DLD1 (cell line): ENCODE measurements around the gene PLBD2.
"Not testable (repeated sequence)": the region's sequence is repeated elsewhere in the genome, so short reads cannot be mapped to it uniquely, and the experiment has no call there.

ENCODE experiments used
- in situ Hi-C: cut with HindIII; loops from 2 replicates; pipeline ENCODE4 v1.10.0; 2017; ENCODE audit warnings: low sequenced_read_pairs

Gene PLBD2

DNA sequence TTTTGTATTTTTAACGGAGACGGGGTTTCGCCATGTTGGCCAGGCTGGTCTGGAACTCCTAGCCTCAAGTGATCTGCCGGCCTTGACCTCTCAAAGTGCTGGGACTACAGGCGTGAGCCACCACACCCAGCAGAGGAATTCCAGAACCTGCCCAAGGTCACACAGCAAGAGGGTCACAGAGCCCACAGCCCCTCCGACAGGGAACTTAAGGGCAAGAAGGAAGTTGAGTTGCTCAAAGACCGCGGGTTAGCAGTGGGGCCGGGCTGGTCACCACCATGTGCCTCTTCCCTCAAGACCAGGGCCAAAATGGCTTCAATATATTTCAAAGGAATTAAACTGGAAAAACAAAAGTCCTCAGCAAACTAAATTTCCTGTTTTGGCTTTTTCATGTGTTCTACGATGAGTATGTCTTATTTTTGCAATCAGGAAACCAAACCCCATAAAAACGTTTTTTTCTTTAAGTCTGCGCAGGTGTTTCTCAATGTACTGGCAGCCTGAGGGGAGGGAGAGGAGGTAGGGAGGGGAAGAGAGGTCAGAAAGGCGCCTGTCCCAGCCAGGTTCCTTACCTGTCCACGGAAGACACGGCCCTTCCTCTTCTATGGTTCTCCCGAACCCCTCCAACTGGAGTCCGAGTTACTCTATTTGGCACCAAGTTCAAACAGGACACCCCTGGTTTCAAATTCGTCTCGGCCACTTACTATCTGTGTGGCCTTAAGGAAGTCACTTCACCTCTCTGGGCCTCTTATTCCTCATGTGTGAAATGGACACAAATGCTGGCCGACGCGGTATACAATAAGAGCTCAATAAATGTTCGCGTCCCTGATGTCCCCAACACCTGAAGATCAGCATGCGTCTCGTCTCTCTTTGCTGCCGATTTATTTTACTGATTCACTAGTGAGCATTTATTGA, 24.3 kb upstream of the PLBD2 start:
- in situ Hi-C loops, result no loop called here

DNA sequence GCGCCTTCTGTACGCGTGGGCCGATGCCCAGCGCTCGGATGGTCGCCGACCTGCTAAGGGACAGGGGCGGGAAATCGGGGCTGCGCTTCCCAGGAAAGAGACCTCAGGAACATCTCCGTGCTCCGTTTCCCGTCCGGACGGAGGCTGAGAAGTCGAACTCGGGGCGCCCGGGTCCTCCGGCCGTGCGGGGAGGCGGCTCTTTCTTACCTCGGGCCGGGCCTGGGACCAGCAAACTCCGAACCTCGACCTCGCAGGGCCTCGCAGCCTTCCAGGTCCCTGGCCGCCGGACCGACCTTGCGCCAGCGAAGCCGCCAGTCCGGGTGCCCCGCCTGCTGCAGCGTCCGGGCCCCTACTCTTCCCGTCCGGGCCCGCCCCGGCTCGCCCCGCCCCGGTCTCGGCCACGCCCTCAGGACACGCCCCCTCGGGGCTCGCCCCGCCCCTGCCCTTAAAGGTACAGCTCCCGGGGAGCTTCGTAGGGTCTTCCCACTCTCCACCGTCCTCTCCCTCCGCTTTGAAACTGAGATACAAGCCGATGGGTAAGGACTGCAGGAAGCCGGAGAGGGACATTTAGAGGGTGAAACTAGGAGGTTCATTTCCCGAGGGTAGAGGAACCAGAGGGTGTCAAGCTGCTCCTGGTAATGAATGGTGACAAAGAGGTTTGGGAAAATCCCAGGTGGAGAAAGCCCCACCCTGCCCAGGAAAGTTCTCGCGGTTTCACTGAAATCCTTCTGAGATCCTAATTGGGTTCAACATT, 23.4 kb upstream of the PLBD2 start, which contains the start of gene SLC8B1:
TSS of gene SLC8B1 (minus strand) at position 324 of the 754 bp plus-strand sequence. CDS start 2,231 bp downstream, outside the sequence.
- in situ Hi-C loops, result no loop called here

DNA sequence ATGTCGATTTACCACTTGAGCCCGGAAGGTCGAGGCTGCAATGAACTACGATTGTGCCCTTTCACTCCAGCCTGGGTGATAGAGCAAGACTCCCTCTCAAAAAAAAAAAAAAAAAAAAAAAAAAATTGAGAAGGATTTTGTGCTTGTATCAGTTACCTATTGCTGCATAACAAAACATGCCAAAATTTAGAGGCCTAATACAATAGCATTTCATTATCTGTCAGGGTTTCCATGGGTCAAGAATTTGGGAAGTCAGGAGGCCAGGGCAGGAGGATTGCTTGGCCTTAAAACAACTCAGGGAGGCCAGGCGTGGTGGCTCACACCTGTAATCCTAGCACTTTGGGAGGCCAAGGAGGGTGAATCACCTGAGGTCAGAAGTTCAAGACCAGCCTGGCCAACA, 18.8 kb upstream of the PLBD2 start:
- in situ Hi-C loops, result no loop called here

DNA sequence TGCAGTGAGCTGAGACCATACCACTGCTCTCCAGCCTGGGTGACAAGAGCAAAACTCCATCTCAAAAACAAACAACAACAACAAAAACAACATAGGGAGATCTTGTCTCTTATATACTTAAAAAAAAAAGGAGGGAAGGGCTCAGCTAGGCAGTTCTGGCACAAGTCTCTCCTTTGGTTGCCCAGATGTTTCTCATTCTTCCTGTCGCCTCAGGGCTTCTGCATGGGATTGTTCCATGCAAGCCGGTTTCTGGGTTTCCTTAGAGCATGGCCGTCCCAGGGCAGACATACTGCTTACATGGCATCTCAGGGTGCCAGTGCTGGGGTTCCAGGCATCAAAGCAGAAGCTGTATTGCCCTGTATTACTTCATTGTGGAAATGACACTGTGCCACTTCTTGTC, 18.3 kb upstream of the PLBD2 start:
- in situ Hi-C loops, result no loop called here

GRCh38 chr12:113341535-113341934, 16.9 kb upstream of the PLBD2 start:
- in situ Hi-C loops, result no loop called here

GRCh38 chr12:113345318-113345717, 13.1 kb upstream of the PLBD2 start:
- in situ Hi-C loops, result no loop called here

GRCh38 chr12:113346353-113346752, 12.0 kb upstream of the PLBD2 start:
- in situ Hi-C loops, result no loop called here

DNA sequence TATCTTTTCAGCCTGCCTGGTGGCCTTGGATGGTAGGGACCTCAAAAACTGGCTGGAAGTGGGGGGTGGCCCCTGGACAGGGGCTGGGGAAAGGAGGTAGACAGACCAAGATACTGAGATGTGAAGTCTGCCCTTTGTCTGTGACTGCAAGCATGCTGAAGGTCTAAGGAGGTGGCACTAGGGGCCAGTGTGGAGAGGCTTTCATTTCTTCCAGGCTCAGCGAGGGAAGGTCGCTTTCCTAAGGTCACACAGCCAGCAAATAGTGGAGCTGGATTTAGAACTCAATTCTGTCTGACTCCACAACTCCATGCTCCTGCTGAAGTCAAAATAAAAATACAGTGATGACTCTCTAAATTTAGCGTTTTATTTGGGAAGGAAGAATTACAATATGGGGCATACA, 11.3 kb upstream of the PLBD2 start:
- in situ Hi-C loops, result no loop called here

DNA sequence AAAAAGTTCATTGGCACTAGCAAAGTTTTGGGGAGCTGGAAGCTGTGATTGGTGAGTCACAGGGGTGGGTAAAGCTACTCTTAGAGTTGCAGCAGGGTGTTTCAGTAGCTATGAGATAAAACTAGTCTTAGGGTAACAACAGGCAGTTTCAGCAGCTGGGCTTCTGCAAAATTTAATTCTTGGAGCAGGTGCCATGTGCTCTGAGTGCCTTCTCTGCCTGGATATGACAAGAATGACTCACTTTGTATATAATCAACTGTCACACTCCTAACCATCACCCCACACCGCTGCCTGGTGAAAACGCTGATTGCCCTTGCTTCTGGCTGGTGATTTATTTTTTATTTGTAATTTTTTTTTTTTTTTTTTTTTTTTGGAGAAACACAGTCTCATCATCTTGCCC, 10.5 kb upstream of the PLBD2 start:
- in situ Hi-C loops, result no loop called here

GRCh38 chr12:113348849-113349536, 9.4 kb upstream of the PLBD2 start:
- in situ Hi-C loops, result no loop called here

DNA sequence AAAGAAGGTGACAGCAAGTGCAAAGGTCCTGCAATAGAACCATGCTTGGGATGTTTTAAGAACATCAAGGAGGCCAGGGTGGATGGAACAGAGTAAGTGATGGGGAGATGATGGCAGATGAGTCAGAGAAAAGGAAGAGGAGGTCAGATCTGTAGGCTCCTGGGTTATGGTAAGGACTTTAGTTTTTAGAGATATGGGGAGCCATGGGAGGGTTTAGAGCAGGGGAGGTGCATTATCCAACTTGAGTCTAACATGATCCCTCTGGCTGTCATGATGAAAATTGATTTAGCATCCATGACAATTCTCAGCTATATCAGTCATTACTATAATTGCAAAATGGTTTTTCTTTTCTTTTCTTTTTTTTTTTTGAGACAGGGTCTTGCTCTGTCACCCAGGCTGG, 7.3 kb upstream of the PLBD2 start:
- in situ Hi-C loops, result no loop called here

GRCh38 chr12:113354192-113354591, 4.2 kb upstream of the PLBD2 start:
- in situ Hi-C loops, result not testable (repeated sequence)

DNA sequence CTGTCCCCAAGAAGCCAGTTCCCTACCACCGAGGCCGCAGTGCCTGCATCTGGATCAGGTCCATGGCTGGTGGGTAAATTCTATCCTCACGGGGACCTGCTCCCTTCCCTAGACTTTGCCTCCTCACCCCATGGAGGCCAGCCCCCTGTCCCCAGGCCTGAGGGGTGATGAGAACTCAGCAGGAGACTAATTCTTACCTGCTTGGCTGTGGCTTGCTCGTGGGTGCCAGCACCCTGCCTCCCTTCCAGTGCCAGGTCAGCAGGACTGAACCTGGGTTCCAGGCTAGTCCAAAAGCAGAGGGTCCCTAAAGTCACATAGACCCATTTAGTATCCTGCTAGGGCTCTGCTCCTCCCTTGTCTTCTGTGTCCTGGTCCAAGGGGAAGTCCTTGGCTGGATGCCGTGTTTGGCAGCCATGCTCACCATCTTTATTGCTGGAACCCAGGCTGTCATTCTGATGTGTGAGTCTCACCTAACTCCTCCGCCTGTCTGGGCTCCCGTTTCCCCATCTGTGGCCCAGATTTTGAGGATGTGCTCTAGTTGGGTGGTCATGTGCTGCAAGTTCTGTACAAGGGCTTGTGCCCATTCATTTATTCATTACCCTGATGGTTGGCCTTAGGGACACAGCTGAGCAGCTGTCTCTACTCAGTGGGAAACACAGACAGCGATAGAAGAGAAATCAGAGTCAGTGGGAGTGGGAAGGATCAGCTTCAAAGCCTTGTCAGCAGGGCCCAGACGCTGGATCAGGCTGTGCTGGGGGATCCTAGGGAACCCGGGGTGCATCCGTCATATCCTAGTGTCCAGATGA, 949 bp downstream of the PLBD2 start:
- in situ Hi-C loops, result no loop called here

GRCh38 chr12:113359939-113360748, 1.8 kb downstream of the PLBD2 start:
- in situ Hi-C loops, result no loop called here

DNA sequence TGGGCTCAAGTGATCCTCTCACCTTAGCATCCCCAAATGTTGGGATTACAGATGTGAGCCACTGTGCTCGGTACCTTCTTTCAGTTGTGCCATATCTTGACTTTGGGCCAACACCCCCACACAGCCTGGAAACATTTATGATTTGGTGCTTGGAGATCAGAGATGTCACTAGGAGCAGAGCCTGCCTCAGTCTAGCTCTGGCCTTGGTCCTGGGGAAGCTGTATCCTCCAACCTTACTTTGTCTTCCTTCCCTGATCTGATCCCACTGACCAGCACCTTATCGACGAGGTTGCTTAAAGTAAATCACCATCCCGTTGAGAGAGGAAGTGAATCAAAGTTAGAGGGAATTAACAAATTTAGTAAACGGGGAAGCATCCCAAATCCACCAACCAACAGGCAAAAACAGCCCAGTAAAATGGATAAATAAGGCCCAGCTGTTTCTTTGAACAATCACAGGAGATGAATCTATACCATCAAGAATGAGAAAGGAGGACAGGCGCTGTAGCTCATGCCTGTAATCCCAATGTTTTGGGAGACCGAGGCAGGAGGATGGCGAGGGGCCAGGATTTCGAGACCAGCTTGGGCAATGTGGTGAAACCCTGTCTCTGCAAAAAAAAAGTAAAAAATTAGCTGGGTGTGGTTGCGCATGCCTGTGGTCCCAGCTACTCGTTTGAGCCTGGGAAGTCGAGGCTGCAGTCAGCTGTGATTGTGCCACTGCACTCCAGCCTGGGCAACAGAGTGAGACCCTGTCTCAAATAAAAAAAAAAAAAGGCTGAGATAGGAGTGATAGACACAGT, 3.4 kb downstream of the PLBD2 start:
- in situ Hi-C loops, result no loop called here

- in situ Hi-C loops, result no loop called here
These were observed 6.3 kb downstream of the PLBD2 start for GRCh38 chr12:113364698-113365097.

DNA sequence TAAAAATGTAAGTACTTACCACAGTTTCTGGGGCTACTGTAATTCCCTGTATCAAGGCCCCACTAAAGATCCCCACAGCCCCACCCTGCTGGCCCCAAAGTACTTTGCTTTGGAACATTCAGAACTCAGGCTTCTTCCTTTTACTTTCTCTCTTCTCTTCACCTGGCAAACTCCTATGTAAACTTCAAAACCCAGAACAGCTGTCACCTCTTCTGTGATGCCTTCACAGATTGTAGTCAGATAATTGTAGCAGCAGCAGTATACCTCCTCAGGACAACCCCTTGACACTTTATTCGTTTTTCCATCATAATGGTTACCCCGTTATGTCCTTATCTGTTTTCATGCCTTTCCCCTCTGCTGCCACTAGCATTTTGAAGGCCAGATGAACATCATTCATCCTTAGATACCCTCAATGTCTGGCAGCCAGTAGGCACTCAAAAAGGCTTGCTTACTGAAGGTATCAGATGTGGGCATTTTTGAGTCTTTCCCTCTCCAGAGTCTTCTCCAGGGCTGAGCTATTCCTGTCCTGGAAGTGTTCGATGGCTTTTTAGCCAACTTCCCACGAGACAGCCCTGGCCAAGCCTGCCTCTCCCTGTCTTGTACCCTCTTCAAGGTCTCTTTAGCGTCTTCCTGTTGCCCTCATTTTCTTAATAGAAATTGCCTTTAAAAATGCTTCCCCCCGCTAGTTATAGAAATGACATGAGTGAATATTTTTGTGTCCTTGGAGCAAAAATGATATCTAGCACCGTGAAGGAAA, 7.4 kb downstream of the PLBD2 start:
- in situ Hi-C loops, result no loop called here

DNA sequence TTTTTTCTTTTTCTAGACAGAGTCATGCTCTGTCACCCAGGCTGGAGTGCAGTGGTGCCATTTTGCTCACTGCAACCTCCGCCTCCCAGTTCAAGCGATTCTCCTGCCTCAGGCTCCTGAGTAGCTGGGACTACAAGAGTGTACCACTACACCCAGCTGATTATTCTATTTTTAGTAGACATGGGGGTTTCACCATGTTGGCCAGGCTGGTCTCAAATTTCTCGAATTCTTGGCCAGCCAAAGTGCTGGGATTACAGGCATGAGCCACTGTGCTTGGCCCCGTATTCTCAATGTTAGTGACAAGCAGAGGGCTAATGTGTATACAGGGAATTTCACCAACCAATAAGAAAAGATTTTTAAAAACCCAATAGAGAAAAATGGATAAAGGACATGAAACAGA, 8.4 kb downstream of the PLBD2 start:
- in situ Hi-C loops, result no loop called here
